ENCODE measurements around the gene HNRNPA0. TPM values are rescaled to one million over a fixed set of nuclear protein-coding genes. Genes with fewer than 3 reads are reported as not detected.

The HNRNPA0 gene
- total and polyA plus RNA-seq, 2 of the 4 experiments (the other 2 are of a cell fraction) = 5.2 to 12.2 TPM

DNA sequence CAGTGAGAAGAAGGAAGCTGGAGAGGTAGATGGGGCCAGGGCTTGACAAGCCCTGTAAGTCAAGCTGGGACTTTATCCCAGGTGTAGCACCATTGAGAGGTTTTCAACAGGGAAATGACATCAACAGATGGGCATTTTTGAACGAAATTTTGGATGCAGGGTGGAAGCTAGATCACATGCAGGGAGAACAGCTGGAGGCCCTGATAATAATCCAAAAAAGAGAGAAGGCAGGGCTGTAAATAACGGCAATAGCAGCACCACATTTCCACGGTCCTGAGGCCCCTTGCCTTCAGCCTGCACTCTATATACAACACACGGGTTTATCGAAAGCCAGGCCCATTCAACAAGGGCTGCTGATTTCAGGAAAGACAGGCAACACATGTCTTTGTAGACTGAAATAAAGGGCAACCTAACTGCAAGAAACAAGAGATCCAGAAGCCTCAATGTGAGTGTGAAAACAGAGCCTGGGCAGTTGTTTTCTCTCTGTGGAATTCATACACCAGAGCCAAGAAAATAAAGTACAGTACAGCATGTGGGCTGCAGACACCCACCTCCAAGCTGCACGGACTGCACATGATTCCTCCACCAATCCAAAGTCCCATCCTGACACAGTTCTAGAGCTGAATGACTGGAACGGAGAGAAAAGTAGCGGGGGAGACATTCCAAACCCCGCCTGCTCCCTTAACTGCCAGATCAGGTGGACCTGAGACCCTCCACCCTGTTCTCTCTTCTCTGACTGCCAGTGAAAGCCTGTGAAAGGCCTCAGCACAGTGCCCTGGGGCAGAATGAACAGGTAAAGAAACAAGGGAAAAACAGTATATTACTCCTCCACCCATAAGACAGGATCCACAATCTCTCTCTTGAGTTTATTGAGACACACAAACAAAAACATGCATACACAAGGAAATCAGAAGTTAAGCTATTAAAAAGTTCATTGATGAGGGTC is 54.6 kb downstream of the HNRNPA0 start:
- no peak overlapping the region for H2BK15ac ChIP-seq (ENCODE audit: low read depth, low read length)
- H2BK120ac ChIP-seq (ENCODE audit: low read depth, low read length) = no peak overlapping the region
- no peak for TF ChIP-seq MAFK (IDR thresholded peaks at IDR 0.05; ENCODE audit: low read depth, low read length)
- TF ChIP-seq USF2 (IDR thresholded peaks at IDR 0.05; ENCODE audit: low read depth, low read length) = no peak
- TF ChIP-seq SMC3 (IDR thresholded peaks at IDR 0.05; ENCODE audit: low read depth, low read length) = no peak
- no peak for TF ChIP-seq MXI1 (IDR thresholded peaks at IDR 0.05; ENCODE audit: borderline replicate concordance, low read depth, low read length)
- TF ChIP-seq CTCF (conservative IDR thresholded peaks at IDR 0.05; ENCODE audit: low read depth, low read length) = no peak
- TF ChIP-seq NFE2L2 (IDR thresholded peaks at IDR 0.05; ENCODE audit: low read depth, low read length) = no peak
- TF ChIP-seq CHD1 (IDR thresholded peaks at IDR 0.05; ENCODE audit: low read depth, low read length) = no peak
- TF ChIP-seq CEBPB (IDR thresholded peaks at IDR 0.05; ENCODE audit: low read depth, low read length) = no peak
- no peak for TF ChIP-seq BHLHE40 (IDR thresholded peaks at IDR 0.05; ENCODE audit: low read depth, low read length)
- no peak for TF ChIP-seq FOS (IDR thresholded peaks at IDR 0.05; ENCODE audit: low read depth, low read length)
- TF ChIP-seq POLR2A (IDR thresholded peaks at IDR 0.05; ENCODE audit: low read depth, low read length) = no peak
- TF ChIP-seq, protein P1, sequence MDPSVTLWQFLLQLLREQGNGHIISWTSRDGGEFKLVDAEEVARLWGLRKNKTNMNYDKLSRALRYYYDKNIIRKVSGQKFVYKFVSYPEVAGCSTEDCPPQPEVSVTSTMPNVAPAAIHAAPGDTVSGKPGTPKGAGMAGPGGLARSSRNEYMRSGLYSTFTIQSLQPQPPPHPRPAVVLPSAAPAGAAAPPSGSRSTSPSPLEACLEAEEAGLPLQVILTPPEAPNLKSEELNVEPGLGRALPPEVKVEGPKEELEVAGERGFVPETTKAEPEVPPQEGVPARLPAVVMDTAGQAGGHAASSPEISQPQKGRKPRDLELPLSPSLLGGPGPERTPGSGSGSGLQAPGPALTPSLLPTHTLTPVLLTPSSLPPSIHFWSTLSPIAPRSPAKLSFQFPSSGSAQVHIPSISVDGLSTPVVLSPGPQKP (IDR thresholded peaks at IDR 0.05; ENCODE audit: borderline replicate concordance, low read depth, low read length) = no peak
- TF ChIP-seq RAD21 (IDR thresholded peaks at IDR 0.05; ENCODE audit: low read length) = no peak
- no peak for TF ChIP-seq RCOR1 (IDR thresholded peaks at IDR 0.05; ENCODE audit: insufficient replicate concordance, low read length)
- H2BK20ac ChIP-seq (ENCODE audit: low read depth, low read length) = no peak overlapping the region
- intact Hi-C loops (cut with micrococcal nuclease) (no loop called here), in situ Hi-C loops (cut with MboI; ENCODE audit: low sequenced_read_pairs) (no loop called here), dilution Hi-C loops (cut with HindIII; ENCODE audit: low sequenced_read_pairs, unreplicated experiment) (no loop called here)
- no peak overlapping the region for H2AK9ac ChIP-seq (replicated peaks; ENCODE audit: low read depth, low read length, poor library complexity)
- H3K4ac ChIP-seq (ENCODE audit: low read depth, low read length) = no peak overlapping the region
- POLR2A ChIA-PET (ENCODE audit: unreplicated experiment) = interaction anchor here (0.6 kb wide), 1 partner anchor 9 kb away, joined by 6 read pairs; no protein-coding TSS in a partner anchor
- no peak overlapping the region for H3K18ac ChIP-seq (ENCODE audit: low read depth, low read length)
- ATAC-seq (ENCODE audit: low read depth) (no peak), DNase-seq (peak; percentile 10)
- CTCF ChIA-PET = interaction anchor here (0.5 to 0.6 kb wide), 2 partner anchors 17 to 1871 kb away, joined by 3 read pairs; no protein-coding TSS in a partner anchor
- no peak overlapping the region for H3K4me2 ChIP-seq (ENCODE audit: low read depth, low read length)
- no peak overlapping the region for H3K4me3 ChIP-seq (ENCODE audit: insufficient read depth, low read depth, low read length)
- peaks cover 2% of the 10 kb centered on the region; the same call in 1 of the 2 replicates for H3K4me1 ChIP-seq (ENCODE audit: control insufficient read depth, insufficient read depth, low read length)
- H2AK5ac ChIP-seq (ENCODE audit: low read depth, low read length) = no peak overlapping the region
- BruUV-seq (replicated peaks) = no TSS peak
- 20% methylated on average over 3 of the region's 9 CpGs; no CpG with 5 or more reads in 1 of the 2 experiments for WGBS, 2 experiments (ENCODE audit: extremely low coverage in 2 of 2, insufficient read length in 1 of 2)
- H3K9me3 ChIP-seq (ENCODE audit: control insufficient read depth, insufficient read depth, low read length) = no peaks in the 10 kb centered on the region
- H3K27ac ChIP-seq (ENCODE audit: insufficient read depth, low read length) = no peak overlapping the region
- H4K8ac ChIP-seq (ENCODE audit: low read depth in 2 of 2, low read length in 2 of 2) = no peak overlapping the region
- no peak overlapping the region for H2BK5ac ChIP-seq (ENCODE audit: low read depth, low read length, poor library complexity, severe bottlenecking)
- no peak overlapping the region for H4K91ac ChIP-seq (ENCODE audit: insufficient read depth, low read depth, low read length)
- H3K79me1 ChIP-seq (ENCODE audit: low read depth in 1 of 2, low read length in 2 of 2) = no peaks in the 10 kb centered on the region
- H3K9ac ChIP-seq (ENCODE audit: low read depth, low read length) = no peak overlapping the region
- H3K9me1 ChIP-seq (ENCODE audit: insufficient read depth, low read length) = 0 out of 2 replicates have a peak, but pooled peaks cover 3% of the 10 kb centered on the region
- no peak overlapping the region for H3K14ac ChIP-seq (replicated peaks; ENCODE audit: low read depth, low read length)
- no peaks in the 10 kb centered on the region for H3K36me3 ChIP-seq (ENCODE audit: control insufficient read depth, insufficient read depth, low read length)
- no peak overlapping the region for H4K5ac ChIP-seq (ENCODE audit: low read depth, low read length)
- no peaks in the 10 kb centered on the region for H4K20me1 ChIP-seq (ENCODE audit: insufficient read depth, low read length)
- H3K23ac ChIP-seq (ENCODE audit: low read depth, low read length) = no peak overlapping the region
- no peak overlapping the region for H2AFZ ChIP-seq (replicated peaks; ENCODE audit: low read length, poor library complexity)
- H3K27me3 ChIP-seq (ENCODE audit: control insufficient read depth, insufficient read depth, low read length) = no peaks in the 10 kb centered on the region
- H3K56ac ChIP-seq (ENCODE audit: extremely low read depth, insufficient read depth, low read length) = no peak overlapping the region

Measured in IMR-90 (cell line).